ENCODE data around the gene CFAP53.
A peak's percentile ranks its signal among the peaks of the same experiment; 100 is the strongest.

CFAP53 gene

GRCh38 chr18:50193796-50194630 lies 72.3 kb downstream of the CFAP53 start:
- peak; percentile 9 for DNase-seq

- no peak for DNase-seq
These were observed 73.1 kb downstream of the CFAP53 start for GRCh38 chr18:50192995-50193795.

- no peak for DNase-seq
These were observed 75.4 kb downstream of the CFAP53 start for GRCh38 chr18:50190926-50191325.

- DNase-seq, result peak; percentile 6
These were observed 76.1 kb downstream of the CFAP53 start for GRCh38 chr18:50190236-50190635.

GRCh38 chr18:50189160-50189559 lies 77.1 kb downstream of the CFAP53 start:
- no peak for DNase-seq

GRCh38 chr18:50188652-50189051 lies 77.6 kb downstream of the CFAP53 start:
- DNase-seq, result no peak

- no peak for DNase-seq
These were observed 78.6 kb downstream of the CFAP53 start for GRCh38 chr18:50187659-50188058.

GRCh38 chr18:50186385-50186784 lies 79.9 kb downstream of the CFAP53 start:
- no peak for DNase-seq

GRCh38 chr18:50183556-50183955 lies 82.7 kb downstream of the CFAP53 start:
- DNase-seq, result no peak

- no peak for DNase-seq
These were observed 83.8 kb downstream of the CFAP53 start for GRCh38 chr18:50182511-50182910.

- DNase-seq, result no peak
These were observed 84.7 kb downstream of the CFAP53 start for GRCh38 chr18:50181590-50181989.

- no peak for DNase-seq
These were observed 86.8 kb downstream of the CFAP53 start for GRCh38 chr18:50179465-50179864.

GRCh38 chr18:50177294-50177992 lies 88.9 kb downstream of the CFAP53 start:
- no peak for DNase-seq

All from stimulated activated CD4-positive, alpha-beta T cell treated with anti-CD3 and anti-CD28 coated beads, Interleukin-15, amount 100 ng/mL, for 24 hours (primary cell).